RWPE2 (cell line): Measurements from ENCODE around the gene RSPH9.

Experiments used
- ATAC-seq: fragments of 200-7000 bp; cut with Tn5 transposase; 3 replicates; pipeline ENCODE4 v1.9.1; 2021; ENCODE audit warnings: low read depth
- DNase-seq: peaks from one replicate; pipeline ENCODE4 v3.0.0-alpha.2; 2020; ENCODE audit warnings: low spot score
- H3K27ac ChIP-seq: fragments of 450-650 bp; 2 replicates; pipeline ENCODE4 v1.5.1; 2017; ENCODE audit warnings: mild to moderate bottlenecking; ENCODE audit not compliant: poor library complexity, severe bottlenecking
- H3K27me3 ChIP-seq: fragments of 250-450 bp; sonication (Bioruptor Pico); 2 replicates; pipeline ENCODE4 v1.5.1; 2021; ENCODE audit warnings: mild to moderate bottlenecking, moderate library complexity; ENCODE audit not compliant: insufficient read depth, poor library complexity, severe bottlenecking
- H3K36me3 ChIP-seq: fragments of 250-450 bp; sonication (Bioruptor Pico); 2 replicates; pipeline ENCODE4 v1.5.1; 2020; ENCODE audit warnings: low read depth, mild to moderate bottlenecking, moderate library complexity
- H3K4me1 ChIP-seq: fragments of 250-450 bp; sonication (Bioruptor Pico); 2 replicates; pipeline ENCODE4 v1.5.1; 2021; ENCODE audit warnings: mild to moderate bottlenecking, moderate library complexity; ENCODE audit not compliant: insufficient read depth, poor library complexity, severe bottlenecking
- H3K4me3 ChIP-seq: fragments of 250-450 bp; sonication (Bioruptor Pico); 2 replicates; pipeline ENCODE4 v1.5.1; 2021; ENCODE audit warnings: mild to moderate bottlenecking, moderate library complexity; ENCODE audit not compliant: severe bottlenecking
- H3K9me3 ChIP-seq: fragments of 250-450 bp; sonication (Bioruptor Pico); 2 replicates; pipeline ENCODE4 v1.5.1; 2021; ENCODE audit warnings: mild to moderate bottlenecking, moderate library complexity; ENCODE audit not compliant: severe bottlenecking
- CTCF ChIP-seq: fragments of 450-650 bp; IDR thresholded peaks from one replicate; pipeline ENCODE4 v1.5.1; 2017; ENCODE audit warnings: mild to moderate bottlenecking, moderate library complexity; ENCODE audit not compliant: poor library complexity, severe bottlenecking

The RSPH9 gene, protein sequence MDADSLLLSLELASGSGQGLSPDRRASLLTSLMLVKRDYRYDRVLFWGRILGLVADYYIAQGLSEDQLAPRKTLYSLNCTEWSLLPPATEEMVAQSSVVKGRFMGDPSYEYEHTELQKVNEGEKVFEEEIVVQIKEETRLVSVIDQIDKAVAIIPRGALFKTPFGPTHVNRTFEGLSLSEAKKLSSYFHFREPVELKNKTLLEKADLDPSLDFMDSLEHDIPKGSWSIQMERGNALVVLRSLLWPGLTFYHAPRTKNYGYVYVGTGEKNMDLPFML

DNA sequence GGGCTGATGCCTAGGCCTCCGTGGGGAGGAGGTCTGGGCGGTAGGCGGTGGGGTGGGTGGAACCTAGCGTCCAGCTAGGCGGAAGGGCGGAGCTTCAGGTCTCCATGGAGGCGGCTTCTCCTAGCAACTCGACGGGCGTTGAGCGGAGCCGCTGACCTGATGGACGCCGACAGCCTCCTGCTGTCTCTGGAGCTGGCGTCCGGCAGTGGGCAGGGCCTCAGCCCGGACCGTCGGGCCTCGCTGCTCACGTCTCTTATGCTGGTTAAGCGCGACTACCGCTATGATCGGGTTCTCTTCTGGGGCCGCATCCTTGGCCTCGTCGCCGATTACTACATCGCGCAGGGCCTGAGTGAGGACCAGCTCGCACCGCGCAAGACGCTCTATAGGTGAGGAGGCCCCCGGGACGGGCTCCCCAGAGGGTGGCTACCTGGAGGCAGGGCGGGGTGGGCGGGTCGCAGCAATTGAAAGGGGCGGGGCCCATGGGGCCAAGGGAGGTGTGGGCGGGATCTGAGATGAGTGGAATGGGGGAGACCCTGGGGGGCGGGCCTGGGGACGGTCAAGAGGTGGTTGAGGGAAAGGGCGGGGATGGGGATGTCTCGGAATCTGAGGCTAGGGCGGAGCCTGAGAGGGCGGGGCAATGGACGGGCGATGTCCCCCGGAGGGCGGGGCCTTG lies at the start of gene RSPH9:
TSS of gene RSPH9 (plus strand) at position 97 of the 673 bp plus-strand sequence. CDS start at position 160, 63 bp downstream.
- Histone ChIP-seq H3K9me3 (no peaks in the 10 kb centered on the region), H3K4me1 (no peaks in the 10 kb centered on the region), H3K4me3 (peak within 1 kb of the TSS; percentile 26), H3K27ac (peak within 1 kb of the TSS; percentile 14), H3K36me3 (peaks cover 23% of the 10 kb centered on the region), H3K27me3 (no peaks in the 10 kb centered on the region)
- TF ChIP-seq CTCF = no peak
- DNase-seq (peak; percentile 85), ATAC-seq (peak; percentile 79)

DNA sequence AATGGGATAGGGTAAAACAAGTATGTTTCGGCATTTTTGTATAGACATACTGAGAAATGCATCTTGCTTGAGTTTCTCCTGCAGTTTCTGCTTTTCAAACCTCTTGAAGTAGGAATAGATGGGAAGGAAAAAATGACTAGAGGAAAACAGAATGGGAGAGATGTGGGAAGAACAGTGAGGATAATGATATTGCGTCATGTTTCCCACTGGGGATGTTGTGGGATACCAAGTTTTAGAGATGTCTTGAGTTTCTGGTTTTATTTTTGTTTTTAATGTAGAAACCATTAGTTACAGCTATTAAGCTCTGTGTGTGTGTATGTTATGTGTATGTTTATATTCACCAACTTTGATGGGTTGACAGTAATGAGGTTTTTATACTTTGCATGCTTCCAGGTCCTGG lies 44.2 kb upstream of the RSPH9 start:
- Histone ChIP-seq H3K9me3 (no peaks in the 10 kb centered on the region), H3K27me3 (no peaks in the 10 kb centered on the region), H3K36me3 (peaks cover 69% of the 10 kb centered on the region), H3K4me3 (no peak overlapping the region), H3K4me1 (no peaks in the 10 kb centered on the region), H3K27ac (no peak overlapping the region)
- DNase-seq (no peak), ATAC-seq (no peak)
- TF ChIP-seq CTCF = no peak

DNA sequence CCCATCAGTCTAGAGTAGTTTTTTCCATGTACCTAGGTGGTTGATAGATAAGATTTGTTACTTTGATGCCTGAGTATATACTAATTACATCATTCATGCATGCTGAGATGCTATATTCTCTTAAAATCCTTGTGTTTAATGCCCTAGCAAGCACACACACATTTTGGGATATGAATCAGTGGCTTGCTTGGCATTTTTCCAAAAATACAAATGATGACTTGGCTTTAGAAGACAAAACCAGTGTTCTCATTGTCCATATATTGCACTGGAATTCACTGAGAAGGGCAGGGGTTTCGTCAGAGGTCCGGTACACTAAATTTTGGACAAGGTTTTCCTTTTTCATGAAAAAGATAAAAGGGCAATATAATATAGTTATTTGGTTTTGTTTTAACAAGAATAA lies 40.7 kb upstream of the RSPH9 start:
- TF ChIP-seq CTCF = no peak
- Histone ChIP-seq H3K27me3 (no peaks in the 10 kb centered on the region), H3K4me1 (no peaks in the 10 kb centered on the region), H3K9me3 (no peaks in the 10 kb centered on the region), H3K36me3 (peaks cover 82% of the 10 kb centered on the region), H3K4me3 (no peak overlapping the region), H3K27ac (no peak overlapping the region)
- ATAC-seq (peak; percentile 77), DNase-seq (no peak)

DNA sequence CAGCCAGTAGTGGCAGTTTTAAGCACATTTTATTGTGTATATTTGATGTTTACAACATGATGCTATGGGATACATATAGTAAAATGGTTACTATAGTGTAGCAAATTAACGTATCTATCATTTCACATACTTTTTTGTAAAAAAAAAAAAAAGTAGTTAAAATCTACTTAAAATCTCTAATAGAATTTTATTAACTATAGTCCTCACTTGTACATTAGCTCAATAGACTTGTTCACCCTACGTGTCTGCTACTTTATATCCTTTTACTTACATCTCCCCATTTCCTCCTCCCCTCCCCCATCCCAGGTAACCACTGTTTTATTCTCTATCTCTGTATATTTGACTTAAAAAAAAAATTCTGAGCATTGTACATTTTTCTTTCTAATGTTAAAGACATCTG lies 38.8 kb upstream of the RSPH9 start:
- H3K9me3 ChIP-seq = no peaks in the 10 kb centered on the region
- H3K36me3 ChIP-seq = peaks cover 91% of the 10 kb centered on the region
- DNase-seq (no peak), ATAC-seq (no peak)
- H3K4me1 ChIP-seq = no peaks in the 10 kb centered on the region
- H3K27me3 ChIP-seq = no peaks in the 10 kb centered on the region
- H3K4me3 ChIP-seq = no peak overlapping the region
- TF ChIP-seq CTCF = no peak
- no peak overlapping the region for H3K27ac ChIP-seq

DNA sequence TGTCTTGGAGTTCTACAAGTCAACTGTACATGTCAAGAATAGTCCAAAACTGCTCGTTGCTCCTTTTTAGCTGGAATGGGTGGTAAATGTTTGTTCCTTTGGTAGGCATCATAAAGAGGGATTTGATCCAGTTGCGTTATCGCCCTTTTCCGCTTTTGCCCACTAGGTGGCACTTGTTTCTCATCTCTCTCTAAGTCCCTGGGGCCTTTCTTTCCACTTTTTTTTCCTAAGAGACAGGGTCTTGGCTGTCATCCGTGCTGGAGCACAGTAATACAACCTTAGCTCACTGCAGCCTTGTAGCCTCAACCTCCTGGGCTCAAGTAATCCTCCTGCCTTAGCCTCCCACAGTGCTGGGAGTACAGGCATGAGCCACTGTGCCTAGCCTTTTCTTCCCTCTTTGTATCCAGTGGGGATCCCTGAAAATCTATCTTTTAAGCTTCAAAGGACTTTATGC lies 36.5 kb upstream of the RSPH9 start:
- peak; percentile 90 for TF ChIP-seq CTCF
- no peaks in the 10 kb centered on the region for H3K4me1 ChIP-seq
- H3K27me3 ChIP-seq = no peaks in the 10 kb centered on the region
- H3K27ac ChIP-seq = no peak overlapping the region
- H3K4me3 ChIP-seq = no peak overlapping the region
- DNase-seq = no peak
- no peaks in the 10 kb centered on the region for H3K9me3 ChIP-seq
- peak; percentile 59 for ATAC-seq
- peaks cover 97% of the 10 kb centered on the region for H3K36me3 ChIP-seq
